Fibroblast of pulmonary artery (primary cell): ENCODE data around the gene CRB1.

Experiments used
- DNase-seq: peaks from one replicate; pipeline ENCODE4 v3.0.0-alpha.2; 2010; ENCODE audit warnings: low read depth
- H3K4me3 ChIP-seq: replicated peaks from 2 replicates; pipeline ENCODE4 v1.5.1; 2011; ENCODE audit warnings: low read depth, mild to moderate bottlenecking, control low read depth, low read length, moderate library complexity
- TF ChIP-seq, protein P1 (sequence below): IDR thresholded peaks from 2 replicates; pipeline ENCODE4 v1.5.1; 2011; ENCODE audit warnings: mild to moderate bottlenecking, control low read depth, low read length, inconsistent platforms; ENCODE audit errors: missing control alignments

The CRB1 gene

DNA sequence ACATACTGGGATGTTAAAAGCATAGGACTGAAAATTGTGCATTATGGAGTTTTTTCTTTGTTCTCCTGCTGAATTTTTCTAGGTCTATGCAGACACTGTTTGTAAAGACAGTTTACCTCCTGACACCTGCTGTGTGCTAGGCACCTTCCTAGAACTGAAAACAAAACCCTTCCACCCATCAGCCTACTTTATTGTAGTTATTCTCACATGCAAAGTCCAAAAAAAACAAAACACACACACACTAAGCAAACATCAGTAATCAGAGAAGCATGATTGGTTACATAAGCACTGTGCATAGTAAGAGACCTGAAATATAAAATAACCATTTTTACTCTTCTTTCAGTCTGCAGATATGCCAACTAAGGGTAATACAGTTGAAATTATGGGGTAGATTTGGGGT lies 195.1 kb downstream of the CRB1 start:
- no peak overlapping the region for H3K4me3 ChIP-seq
- TF ChIP-seq, protein P1, sequence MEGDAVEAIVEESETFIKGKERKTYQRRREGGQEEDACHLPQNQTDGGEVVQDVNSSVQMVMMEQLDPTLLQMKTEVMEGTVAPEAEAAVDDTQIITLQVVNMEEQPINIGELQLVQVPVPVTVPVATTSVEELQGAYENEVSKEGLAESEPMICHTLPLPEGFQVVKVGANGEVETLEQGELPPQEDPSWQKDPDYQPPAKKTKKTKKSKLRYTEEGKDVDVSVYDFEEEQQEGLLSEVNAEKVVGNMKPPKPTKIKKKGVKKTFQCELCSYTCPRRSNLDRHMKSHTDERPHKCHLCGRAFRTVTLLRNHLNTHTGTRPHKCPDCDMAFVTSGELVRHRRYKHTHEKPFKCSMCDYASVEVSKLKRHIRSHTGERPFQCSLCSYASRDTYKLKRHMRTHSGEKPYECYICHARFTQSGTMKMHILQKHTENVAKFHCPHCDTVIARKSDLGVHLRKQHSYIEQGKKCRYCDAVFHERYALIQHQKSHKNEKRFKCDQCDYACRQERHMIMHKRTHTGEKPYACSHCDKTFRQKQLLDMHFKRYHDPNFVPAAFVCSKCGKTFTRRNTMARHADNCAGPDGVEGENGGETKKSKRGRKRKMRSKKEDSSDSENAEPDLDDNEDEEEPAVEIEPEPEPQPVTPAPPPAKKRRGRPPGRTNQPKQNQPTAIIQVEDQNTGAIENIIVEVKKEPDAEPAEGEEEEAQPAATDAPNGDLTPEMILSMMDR = no peak
- no peak for DNase-seq

DNA sequence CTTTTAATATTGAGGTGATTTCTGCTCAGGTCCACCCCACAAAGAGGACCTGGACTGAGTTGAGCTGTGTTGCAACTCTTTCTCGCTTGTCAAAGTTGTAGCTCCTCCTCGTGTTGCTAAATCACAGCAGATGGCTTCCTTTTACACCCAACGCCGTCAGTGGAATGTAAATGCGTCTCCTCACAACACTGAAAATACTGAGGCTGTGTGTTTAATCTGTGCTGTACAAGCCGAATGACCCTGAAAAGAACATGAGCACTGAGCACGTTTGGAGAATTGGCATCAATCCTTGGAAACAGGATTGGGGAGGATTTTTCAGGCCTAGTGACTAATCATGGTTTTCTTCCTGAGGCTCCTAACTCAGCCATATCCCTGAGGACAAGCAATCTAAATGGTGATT lies 196.0 kb downstream of the CRB1 start:
- DNase-seq = peak; percentile 98
- no peak overlapping the region for H3K4me3 ChIP-seq
- TF ChIP-seq, protein P1 = no peak

DNA sequence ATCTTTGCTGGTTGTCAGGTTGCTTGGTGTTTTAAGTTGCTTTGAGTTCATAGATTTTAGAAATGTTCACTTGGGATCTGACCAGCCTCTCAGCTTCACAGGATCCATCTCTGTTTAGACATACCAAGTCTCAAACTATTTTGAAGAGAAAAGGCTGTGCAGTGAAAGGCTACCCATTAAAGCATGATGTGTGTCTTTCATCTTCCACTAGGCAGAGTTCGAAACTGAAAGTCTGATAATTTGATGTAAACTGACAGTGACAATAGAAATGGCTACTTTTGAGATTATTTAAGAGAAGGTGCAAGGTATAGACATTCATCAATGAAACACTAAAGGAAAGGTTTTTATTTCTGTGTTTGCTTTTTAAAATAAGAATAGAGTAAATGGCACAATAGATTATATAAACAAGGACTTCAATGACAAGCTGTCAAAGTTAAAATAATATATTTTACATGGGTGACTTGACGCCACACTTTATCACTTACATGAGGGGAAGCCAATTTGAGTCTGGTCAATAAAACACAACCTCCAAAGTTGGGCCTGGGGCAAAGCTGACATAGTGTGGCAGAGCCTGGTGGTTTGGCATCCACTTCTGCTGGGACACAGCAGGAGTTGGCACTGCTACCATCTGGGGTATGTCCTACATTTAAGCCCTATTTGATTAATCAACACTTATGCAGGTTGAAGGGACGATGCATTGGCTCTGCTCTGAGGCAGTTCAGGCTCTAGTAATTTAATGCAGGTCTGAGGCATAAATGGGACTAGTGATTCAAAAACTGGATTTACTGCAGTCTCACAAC lies 197.7 kb downstream of the CRB1 start:
- H3K4me3 ChIP-seq = no peak overlapping the region
- TF ChIP-seq, protein P1 = no peak
- DNase-seq = no peak

DNA sequence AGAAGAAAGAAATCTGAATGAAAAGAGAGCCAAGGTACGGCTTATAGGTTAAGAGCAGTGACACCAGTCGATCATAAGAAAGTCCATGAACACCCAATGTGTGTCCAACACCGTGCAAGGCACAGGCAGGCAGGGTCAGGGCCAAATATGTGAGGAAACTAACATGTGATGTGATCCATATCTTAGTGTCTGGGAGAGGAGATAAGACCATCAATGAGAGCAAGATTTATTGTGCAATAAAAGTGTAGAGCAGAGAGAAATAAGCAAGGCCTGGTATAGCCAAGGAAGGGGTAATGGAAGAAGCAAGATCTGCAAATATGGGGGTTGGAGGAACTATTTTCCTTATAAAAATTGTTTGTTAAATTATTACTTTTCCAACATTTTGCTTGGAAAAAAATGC lies 198.8 kb downstream of the CRB1 start:
- no peak for DNase-seq
- no peak overlapping the region for H3K4me3 ChIP-seq
- TF ChIP-seq, protein P1 = no peak

DNA sequence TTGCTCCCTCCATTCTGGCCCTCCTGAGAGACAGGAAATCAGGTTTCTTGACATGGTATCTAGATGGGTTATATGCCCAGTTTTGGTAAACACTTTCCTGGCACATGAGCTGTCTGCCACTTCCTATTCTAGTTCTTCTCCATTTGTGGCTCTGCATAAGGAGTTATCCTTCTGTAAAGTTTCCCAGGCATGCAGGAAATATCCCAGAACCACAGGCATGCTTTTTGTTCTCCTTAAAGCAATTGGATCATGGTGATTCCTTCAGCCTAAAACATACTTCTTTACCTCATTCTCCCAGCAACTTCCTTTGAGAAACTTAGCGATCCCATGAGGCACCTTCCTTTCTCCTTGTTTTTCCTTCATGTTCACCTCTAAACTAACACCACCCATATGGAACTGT lies 199.8 kb downstream of the CRB1 start:
- peak; percentile 93 for DNase-seq
- no peak overlapping the region for H3K4me3 ChIP-seq
- TF ChIP-seq, protein P1 = no peak

DNA sequence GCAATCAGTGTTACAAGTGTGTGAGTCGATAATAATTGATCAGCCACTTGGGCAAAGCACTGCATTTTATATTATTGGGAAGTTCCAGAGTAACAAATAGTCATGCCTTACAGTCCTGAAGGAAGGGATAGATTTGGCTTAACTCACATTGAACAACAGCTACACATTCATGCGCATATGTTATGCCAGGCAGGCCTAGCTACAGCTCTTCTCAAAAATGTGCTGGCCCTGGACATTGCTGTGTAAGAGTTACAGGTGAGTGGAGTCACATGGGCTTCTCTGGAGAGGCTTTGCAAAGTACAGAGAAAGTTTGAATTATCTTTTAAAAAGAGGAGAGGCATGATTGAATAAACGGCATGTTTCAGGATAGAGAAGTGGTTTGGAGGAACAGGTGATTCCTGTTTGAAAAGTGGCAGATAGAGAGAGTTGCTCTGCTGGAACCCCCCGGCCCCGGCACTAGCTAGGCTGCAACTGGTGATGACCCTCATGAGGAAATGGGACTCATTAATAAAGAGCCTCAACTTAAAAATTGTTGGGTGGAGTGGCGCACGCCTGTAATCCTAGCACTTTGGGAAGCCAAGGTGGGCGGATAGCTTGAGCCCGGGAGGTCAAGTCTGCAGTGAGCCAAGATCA lies 200.6 kb downstream of the CRB1 start:
- no peak overlapping the region for H3K4me3 ChIP-seq
- DNase-seq = no peak
- TF ChIP-seq, protein P1 = no peak

DNA sequence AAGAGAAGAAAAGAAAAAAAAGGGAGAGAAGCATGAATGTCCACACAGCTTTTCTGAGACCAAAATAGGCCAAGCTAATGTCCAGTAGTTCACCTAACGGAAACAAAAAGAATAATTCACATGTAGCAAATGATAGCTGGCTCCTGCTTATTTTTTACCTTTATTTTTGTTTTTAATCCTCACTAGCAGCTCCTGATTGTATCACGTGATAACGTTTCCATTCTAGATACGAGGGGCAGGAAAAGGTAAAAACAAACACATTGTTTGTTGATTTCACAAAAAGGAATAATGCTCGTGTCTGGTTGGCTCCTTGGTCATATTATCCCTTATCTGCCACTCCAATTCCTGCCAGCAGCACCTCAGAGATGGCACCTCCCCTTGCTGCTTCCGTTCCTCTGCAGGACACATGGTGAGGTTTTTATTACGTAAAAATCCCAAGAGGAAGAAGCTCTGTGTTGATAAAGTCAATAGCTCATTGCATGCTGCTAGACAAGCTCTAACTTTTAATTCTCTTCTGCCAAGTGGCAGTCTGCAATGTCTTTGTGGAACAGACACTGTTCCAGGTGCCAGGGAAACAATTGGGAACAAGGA lies 201.7 kb downstream of the CRB1 start:
- TF ChIP-seq, protein P1 = no peak
- DNase-seq = peak; percentile 29
- H3K4me3 ChIP-seq = no peak overlapping the region
